ENCODE data around the gene PITRM1.
A peak's percentile ranks its signal among the peaks of the same experiment; 100 is the strongest.
"Not testable (repeated sequence)": the region's sequence is repeated elsewhere in the genome, so short reads cannot be mapped to it uniquely, and the experiment has no call there.

Gene PITRM1

DNA sequence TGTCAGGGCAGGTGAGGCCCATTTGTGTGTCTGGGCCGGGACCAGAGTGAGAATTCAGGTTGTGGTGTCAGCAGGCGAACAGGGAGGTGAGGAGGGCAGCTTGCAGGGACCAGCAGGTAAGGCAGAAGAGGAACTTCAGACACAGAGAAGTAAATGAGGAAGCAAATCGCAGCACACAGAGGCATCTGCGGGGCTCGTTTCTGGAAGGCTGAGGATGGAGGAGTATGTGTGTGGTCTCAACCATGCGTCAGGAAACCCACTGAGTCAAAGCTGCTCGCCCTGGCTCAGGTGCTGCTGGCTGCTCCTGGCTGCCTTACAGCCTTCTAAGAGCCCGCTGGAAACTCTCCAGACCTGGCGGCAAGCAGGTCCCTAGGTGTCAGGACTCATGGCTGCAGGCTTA, 26.9 kb upstream of the PITRM1 start:
- no peak for DNase-seq (ENCODE audit: low read depth in 2 of 2)

GRCh38 chr10:3198900-3199299, 26.3 kb upstream of the PITRM1 start:
- DNase-seq (ENCODE audit: low read depth in 2 of 2) = no peak

- DNase-seq (ENCODE audit: low read depth in 2 of 2) = peak; percentile 66 to 74
Measured at GRCh38 chr10:3197348-3198003, 24.9 kb upstream of the PITRM1 start.

DNA sequence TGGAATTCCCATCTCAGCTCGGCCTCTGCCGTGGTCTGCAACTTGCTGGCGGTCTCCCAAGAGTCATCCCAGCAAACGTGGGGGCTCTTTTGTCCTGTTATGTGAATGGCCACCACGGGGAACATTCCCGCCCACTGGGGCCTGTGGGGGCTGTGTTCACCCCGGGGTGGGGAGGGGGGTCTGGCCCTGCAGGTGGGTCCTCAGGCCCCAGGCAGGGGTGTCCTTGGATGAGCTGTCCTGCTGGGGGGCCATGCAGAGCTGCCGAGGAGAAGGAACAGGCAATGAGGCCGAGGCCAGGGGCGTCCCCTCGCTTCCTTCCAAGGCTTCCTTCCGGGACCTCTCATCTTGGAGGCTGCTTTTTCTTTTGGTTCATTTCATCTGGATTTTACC, 24.4 kb upstream of the PITRM1 start:
- DNase-seq (ENCODE audit: low read depth in 2 of 2) = no peak

- DNase-seq (ENCODE audit: low read depth in 2 of 2) = no peak
Measured at GRCh38 chr10:3196482-3196881, 23.9 kb upstream of the PITRM1 start.

GRCh38 chr10:3195726-3196125, 23.1 kb upstream of the PITRM1 start:
- DNase-seq (ENCODE audit: low read depth in 2 of 2) = no peak

- no peak for DNase-seq (ENCODE audit: low read depth in 2 of 2)
Measured at GRCh38 chr10:3195286-3195685, 22.7 kb upstream of the PITRM1 start.

DNA sequence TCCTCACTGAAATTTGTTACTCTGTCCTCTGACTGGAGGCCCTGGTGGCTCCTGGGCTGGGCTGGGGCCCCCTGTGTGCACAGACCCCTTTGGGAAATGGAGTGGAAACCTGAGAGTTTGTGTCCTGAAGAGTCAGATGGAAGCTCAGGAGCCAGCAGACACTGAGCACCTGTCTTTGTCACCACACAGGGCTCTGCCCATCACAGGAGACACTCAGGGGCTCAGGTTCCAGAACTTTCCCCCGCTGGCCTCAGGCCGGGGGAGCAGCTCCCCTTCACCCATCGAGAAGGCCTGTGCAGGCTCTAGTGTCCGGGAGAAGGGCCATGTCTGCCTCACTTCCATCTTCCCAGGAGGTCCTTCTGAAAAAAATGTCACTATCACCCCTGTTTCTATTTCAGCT, 22.3 kb upstream of the PITRM1 start:
- no peak for DNase-seq (ENCODE audit: low read depth in 2 of 2)

GRCh38 chr10:3193751-3194150, 21.2 kb upstream of the PITRM1 start:
- DNase-seq (ENCODE audit: low read depth in 2 of 2) = no peak

DNA sequence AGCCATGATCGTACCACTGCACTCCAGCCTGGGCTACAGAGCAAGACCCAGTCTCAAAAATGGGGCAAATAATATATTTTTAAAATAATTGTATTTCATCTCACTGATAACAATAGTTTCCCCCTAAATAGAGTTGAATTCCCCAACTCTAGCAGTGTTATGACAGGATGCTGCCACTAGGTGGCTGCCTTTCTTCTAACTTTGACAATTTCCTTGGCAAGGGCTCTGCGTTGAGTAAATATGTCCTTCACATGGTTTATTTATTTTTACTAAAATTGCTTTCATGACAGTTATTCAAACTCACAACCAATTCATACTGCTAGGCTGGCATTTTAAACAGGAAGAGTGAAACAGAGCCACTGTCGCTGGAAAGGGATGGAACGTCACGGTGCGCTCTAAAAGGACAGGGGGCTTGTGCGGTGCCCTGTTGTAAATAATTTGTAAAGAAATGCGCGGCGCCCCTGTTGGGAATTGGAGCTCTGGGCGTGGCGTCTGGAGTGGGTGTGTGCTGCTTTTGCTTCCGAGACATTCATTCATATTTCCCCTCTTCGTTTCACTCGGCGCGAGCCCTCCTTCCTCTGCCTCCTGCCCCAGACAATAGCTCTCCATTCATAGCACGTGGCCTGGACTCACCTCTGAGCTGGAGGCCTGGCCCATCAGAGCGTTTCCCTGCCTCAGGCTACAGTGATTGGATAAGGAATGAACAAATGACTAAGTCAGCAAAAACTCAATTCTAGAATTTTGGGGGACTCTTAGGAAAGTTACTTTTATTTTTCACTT, 20.5 kb upstream of the PITRM1 start:
- DNase-seq (ENCODE audit: low read depth in 2 of 2) = peak in 1 of 2 experiments; percentile 49

DNA sequence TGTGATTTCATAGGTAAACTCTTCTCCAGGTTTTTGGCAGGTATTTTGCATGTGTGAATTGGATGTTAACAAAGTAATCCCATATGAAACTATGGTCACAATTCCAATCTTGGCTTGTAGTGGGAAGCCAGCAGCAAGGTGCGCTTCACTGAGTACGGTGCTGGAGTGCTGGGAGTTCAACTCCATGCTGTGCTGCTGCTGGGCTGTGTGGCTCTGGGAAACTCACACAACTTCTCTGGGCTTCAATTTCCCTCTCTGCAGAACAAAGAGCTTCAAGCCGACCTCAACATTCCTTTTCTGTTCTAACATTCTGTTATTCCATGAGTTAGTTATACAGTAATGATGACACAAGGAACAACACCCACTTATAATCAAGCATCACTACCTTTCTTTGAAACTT, 18.2 kb upstream of the PITRM1 start:
- DNase-seq (ENCODE audit: low read depth in 2 of 2) = no peak

DNA sequence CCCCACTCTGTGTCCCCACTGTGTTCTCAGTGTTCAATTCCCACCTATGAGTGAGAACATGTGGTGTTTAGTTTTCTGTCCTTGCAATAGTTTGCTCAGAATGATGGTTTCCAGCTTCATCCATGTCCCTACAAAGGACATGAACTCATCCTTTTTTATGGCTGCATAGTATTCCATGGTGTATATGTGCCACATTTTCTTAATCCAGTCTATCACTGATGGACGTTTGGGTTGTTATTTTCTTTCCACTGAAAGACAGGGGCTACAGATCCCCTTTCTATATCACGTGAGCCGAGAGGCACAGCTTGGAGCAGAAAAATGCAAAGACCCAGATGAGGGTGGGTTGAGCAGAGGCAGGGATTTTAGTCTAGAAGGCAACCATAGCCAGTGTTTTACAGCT, 14.6 kb upstream of the PITRM1 start:
- not testable (repeated sequence) for DNase-seq (ENCODE audit: low read depth in 2 of 2)

DNA sequence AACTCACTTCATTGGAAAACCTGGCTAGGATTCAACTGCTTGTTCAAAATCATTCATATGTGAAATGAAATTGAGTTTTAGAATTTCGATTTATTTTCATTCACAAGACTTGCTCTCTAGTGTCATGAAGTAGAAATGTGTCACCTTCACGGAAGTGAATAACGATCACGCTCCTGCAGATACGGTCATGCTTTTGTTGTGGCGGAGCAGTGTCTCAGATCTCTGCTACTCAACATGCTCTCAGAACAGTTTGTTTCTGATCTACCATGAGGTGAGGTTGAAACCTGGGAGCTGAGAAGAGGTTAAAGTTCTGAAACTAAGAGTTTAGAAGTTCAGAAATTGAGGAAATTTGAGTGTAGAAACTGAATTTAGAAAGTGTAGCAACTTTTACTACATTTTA, 13.8 kb upstream of the PITRM1 start:
- DNase-seq (ENCODE audit: low read depth in 2 of 2) = peak; percentile 35 to 38

GRCh38 chr10:3185386-3185785, 12.8 kb upstream of the PITRM1 start:
- no peak for DNase-seq (ENCODE audit: low read depth in 2 of 2)

DNA sequence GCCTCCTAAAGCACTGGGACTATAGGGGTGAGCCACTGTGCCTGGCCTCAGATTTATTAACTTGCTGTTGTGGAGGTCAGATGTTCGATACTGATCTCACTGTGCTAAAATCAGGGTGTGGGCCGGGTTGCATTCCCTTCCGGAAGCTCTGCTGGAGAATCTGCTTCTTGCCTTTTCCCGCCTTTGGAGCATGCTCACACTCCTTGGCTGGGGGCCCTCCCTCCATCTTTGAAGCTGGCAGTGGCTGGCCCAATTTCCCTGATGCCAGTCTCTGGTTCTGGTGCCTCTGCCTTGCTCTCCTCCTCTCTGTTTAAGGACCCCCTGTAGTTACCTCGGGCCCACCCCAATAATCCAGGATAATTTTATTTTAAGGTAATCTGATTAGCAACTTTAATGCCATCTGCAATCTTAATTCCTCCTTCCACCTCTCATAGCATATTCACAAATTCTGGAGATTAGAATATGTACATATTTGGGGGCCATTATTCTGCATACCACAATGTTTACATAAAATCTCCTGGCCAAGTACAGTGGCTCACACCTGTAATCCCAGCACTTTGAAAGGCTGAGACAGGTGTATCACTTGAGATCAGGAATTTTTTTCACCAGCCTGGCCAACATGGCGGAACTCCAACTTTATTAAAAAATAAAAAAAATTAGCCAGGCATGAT, 7.9 kb upstream of the PITRM1 start:
- no peak for DNase-seq (ENCODE audit: low read depth in 2 of 2)

DNA sequence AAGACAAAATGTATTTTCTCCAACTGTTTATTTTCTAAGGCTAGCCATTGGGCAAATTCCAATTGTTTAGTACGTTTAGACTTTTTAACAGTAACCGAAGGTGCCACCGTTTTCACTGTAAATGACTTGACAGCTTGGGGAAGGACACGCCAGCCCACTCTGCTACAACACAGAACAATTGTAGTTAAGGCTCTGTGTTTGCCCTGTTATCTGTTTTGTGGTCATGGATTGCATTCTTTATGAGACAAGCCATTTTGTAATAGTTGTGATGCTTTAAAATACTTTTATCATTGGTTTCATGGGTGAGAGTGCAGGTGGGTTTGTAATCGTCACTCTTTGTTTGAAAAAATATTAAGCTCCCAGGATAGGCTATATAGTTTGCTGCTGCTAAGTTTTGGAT, 6.6 kb upstream of the PITRM1 start:
- no peak for DNase-seq (ENCODE audit: low read depth in 2 of 2)

DNA sequence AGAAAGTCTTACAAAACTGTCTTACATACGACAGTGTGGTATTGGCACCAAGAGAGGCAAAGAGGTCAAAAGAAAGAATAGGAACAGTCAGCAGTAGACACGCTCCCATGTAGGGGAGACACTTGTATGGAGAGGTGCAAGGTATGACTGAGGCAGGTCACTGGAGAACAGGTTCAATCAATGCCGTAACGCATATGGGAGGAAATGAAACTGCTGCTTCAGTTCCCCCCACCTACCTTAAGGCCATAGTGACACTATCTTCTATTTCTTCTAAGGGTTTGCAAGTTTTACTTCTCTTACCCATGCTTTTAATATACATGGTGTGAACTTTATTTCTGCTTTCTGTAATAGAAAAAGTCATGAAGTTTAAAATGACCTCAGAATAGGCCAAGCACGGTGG, 5.5 kb upstream of the PITRM1 start:
- no peak for DNase-seq (ENCODE audit: low read depth in 2 of 2)

GRCh38 chr10:3173171-3173878, 743 bp upstream of the PITRM1 start:
- no peak for DNase-seq (ENCODE audit: low read depth in 2 of 2)

DNA sequence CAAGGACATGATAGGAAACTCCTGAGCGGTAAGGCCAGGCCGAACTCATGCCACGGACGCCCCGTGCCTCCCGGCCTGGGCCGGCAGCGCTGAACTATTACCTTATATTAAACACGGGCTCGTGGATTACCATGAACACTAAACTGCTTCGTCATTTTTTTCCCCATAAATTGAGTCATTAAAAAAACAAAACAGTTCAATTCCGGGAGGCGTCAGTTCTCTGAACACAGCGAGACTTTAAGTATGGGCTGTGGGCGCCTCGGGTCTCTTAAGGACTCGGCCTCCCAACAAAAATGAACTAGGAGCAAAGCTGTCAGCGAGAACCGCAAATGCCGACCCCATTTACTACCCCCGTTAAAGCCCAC, 519 bp downstream of the PITRM1 start:
- DNase-seq (ENCODE audit: low read depth in 2 of 2) = peak in 1 of 2 experiments; percentile 32

DNA sequence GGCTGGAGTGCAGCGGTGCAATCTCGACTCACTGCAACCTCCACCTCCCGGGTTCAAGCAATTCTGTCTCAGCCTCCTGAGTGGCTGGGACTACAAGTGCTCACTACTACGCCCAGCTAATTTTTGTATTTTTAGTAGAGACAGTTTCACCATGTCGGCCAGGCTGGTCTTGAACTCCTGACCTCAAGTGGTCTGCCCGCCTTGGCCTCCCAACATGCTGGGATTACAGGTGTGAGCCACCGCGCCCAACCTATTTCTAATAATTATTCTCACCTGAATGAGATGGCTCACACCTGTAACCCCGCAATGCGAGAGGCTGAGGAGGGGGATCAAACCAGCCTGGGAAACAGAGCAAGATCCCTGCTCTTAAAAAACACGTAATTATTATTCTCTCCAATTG, 1.1 kb downstream of the PITRM1 start:
- not testable (repeated sequence) for DNase-seq (ENCODE audit: low read depth in 2 of 2)

- no peak for DNase-seq (ENCODE audit: low read depth in 2 of 2)
Measured at GRCh38 chr10:3169673-3170072, 2.9 kb downstream of the PITRM1 start.

GRCh38 chr10:3169271-3169670, 3.3 kb downstream of the PITRM1 start:
- DNase-seq (ENCODE audit: low read depth in 2 of 2) = no peak
